Stimulated activated CD4-positive, alpha-beta T cell treated with anti-CD3 and anti-CD28 coated beads, TNF-alpha, amount 100 ng/mL, for 4 hours (primary cell): ENCODE data around the gene MYO16.
"Not testable (repeated sequence)": the region's sequence is repeated elsewhere in the genome, so short reads cannot be mapped to it uniquely, and the experiment has no call there.

Experiments used
- DNase-seq, 3 experiments: peaks; one replicate each; pipeline ENCODE4 v3.0.0-alpha.2; 2020; ENCODE audit warnings: low read depth in 3 of 3

MYO16 gene

DNA sequence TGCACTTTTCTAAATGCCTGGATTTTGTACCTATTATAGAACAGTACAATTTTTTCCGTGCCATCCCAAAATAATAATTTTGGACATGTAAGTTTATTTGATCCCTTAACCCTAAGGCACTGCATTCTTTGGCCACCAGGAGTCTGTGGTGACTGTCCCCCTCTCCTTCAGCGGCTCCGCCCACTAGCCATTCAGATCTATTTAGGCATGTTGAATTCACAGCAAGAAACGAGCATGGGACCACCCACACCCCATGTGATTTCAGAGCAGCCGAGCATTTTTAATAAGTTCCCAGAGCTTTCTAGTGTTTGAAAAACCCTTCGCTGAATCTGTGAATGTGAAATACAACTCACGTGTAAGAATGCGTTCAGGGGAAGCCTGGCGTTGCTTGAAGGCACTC lies 567.5 kb downstream of the MYO16 start:
- no peak for DNase-seq

DNA sequence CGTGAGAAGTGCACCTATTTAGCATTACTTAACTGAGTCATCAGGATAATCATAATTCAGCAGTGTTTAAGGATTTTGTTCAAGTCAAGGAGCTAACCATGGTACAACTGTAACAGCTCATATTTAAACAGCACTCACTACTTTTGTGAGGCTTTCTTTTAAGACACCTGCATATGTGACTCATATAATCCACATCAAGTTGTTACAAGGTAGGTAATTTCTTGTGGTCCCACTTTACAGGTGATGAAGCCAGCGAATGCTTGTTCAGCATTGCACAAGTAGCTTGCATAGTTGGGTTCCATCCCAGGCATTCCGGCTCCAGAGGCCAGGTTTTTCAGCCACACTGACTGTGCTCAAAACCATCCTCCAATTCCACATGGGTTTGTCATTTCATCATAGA lies 569.2 kb downstream of the MYO16 start:
- DNase-seq: no peak

DNA sequence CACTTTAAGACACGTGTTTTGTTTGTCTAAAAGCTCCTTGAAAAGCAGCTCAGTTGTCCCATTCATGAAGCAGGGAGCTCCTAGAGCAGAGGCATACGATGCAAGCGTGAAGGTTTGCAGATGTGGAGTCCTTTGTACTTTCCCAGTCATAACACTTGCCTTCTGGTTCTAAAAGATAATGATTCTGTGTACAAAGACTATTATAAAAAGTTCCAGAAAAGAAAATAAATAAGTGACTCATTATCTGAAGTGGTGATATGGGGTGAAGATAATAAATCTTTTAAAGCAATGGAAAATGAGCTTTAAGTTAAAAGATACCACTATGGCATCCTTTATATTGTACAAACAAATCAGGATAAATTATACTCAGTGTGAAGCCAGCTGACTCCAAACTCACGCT lies 569.9 kb downstream of the MYO16 start:
- DNase-seq: no peak

DNA sequence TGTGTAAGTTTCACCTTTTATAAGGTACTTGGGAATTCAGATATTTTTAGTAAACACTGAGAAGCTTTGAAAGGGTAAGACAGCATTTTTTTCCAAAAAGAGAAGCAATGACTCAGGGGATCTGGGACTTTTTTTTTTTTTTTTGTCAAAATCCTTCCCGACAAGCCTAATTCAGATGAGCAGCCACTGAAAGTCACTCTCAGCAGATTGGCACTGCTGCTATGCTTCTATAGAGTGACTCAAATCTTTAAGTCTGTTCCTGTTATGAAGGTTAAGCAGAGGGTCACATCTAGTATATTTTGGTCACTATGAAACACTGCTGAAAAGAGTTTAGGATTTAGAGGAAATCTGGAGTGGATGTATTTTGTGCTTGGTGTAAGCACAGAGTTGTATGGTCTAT lies 571.1 kb downstream of the MYO16 start:
- no peak for DNase-seq

DNA sequence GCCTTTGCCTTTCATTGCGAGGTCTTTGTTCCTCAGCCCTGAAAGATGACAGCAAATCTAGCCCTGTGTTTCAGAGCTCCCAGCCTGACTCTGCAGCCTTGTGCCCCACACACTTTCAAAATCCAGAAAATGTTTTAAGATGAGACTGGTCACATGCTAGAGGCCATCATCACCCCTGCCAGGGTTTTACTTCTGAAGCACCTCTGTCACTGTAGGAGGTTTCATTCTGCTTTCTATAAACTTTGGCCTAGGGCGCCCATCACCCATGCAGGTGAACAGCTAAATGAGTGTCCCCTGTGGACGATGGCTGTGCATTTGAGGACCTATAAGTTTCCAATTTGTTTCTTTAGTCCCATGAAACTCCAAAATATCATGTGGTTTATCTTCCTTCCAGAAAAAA lies 574.2 kb downstream of the MYO16 start:
- DNase-seq: no peak

DNA sequence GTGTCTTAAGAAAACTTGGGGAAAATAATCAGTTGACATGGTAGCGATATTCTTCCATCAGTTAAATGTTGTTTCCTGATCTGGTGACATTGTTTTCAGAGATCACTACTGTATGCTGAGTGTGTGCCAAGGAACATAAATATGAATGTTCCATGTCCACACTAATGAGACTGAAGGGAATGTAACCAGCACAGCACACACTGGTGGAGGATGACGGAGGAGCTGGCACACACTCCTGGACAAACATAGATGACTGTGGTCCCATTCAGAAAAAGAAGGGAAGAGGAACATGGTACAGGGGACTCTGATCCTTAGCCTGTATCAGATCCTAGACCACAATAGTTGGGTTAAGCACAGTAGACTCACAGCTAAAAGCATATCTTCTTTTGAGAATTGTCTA lies 574.8 kb downstream of the MYO16 start:
- DNase-seq: no peak

DNA sequence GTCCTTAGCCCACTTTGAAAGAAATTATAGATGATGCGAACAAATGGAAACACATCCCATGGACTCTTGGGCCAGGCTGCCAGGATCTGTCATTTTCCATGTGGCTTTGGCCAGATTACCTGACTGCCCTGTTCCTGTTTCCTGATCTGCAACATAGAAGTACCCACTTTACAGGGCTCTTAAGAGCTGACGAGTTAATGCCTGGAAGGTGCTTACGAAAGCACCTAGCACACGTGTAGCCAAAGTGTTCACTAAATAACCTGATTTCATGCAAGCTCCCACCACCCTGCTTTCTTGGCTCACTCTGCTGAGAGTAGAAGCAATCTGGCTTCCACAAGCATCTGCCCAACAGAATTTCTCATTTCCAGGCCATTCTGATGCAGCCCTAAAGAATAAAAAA lies 575.2 kb downstream of the MYO16 start:
- DNase-seq: no peak

DNA sequence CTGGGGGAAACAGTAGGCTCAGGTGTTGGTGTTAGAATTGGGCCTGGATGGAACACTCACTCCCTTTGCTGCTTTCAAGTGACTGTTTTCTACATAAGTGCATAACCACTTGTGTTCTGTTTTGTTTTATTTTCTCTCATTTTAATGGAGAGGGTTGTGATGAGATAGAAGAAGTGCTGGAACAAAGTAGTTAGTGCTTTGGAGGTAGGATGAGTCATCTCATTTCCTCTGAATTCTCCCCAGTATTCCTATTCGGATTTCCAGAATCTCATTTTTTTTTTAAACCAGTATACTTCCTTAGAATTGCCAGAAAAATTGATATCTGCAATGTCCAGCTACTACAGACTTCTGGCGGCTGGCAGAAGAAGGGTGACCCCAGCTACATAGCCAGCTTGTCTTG lies 575.9 kb downstream of the MYO16 start:
- DNase-seq: no peak

DNA sequence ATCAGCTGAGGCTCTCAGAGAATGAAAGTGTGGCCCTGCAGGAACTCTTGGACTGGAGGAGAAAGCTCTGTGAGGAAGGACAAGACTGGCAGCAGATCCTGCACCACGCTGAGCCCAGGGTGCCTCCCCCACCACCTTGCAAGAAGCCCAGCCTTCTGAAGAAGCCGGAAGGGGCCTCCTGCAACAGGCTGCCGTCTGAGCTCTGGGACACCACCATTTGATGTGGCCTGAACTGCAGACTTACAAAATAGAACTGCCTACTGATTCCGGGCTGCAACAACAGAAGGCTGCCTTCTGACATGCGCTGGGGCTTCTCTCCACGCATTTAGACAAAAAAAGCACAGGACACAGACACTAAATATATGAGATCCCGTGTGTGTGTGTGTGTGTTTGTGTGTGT lies 577.2 kb downstream of the MYO16 start:
- no peak for DNase-seq

DNA sequence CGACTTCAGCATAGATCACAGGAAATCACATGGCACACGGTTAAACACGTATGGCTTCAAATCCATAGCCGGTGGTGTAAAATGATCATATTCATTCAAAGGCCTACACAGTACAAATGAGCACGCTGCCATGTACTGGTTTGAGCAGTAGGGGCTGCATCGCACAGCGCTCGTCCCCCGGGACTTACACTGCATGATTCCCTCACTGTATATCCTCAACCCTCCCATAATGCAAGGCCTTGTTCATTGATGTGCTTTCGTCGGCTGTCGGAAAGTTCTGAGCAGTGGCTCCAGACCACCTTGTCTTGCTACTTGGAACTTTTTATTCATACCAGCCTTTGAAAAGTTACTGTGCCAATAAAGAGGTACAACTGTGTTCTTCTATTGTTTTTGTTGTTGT lies 578.2 kb downstream of the MYO16 start:
- no peak for DNase-seq

DNA sequence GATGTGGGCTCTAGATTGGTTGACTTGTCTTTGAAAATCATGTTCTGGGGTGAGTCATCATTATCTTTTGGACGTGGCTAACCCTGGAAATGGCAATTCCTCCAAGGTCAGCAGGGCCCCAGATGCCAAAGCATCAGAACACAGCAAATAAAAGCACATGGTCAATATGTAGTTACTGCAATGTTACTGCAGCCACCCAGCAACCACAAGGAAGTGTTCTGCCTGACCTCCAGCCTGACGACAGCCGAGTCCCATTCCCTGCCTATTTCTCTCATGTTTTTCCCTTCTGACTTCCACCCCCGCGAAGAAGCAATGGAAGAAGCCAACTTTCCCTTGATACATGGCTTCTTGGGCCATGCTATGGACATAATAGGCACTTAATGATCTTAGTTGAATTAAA lies 579.1 kb downstream of the MYO16 start:
- no peak for DNase-seq

DNA sequence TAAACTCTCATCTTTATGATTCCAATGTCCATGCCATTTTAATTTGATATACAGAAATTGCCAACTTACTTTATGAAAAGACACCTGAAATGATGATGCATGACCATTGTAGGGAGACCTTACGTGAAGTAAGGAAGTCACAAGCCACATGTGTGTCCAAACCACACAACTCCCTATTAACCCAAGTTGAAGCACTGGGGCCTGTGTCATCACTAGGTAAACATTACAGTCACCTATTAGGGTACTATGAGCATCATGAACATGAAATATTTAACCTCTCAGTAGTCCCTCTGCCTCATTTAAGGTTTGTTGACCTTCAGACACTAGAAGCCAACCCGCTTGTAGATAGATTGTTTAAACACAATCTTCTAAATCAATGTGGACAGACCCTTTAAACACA lies 580.1 kb downstream of the MYO16 start:
- no peak for DNase-seq

DNA sequence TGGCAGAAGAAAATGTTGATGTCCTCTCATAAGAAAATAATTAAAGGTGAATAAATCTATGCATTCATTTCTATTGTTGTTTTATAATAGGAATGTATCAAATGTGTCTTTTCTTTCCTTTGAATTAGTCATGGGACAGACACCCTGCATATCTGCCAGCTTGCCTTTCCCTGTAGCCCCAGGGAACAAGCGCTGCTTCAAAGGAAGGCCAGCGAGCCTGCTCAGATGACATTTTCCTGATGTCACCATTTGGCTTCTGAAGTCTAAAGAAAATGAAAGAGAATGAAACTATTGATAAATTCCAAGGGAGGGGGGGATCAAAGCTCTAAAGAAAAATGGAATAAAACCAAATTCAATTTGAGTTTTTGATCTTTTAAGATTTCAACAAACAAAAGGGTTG lies 582.2 kb downstream of the MYO16 start:
- DNase-seq: no peak

DNA sequence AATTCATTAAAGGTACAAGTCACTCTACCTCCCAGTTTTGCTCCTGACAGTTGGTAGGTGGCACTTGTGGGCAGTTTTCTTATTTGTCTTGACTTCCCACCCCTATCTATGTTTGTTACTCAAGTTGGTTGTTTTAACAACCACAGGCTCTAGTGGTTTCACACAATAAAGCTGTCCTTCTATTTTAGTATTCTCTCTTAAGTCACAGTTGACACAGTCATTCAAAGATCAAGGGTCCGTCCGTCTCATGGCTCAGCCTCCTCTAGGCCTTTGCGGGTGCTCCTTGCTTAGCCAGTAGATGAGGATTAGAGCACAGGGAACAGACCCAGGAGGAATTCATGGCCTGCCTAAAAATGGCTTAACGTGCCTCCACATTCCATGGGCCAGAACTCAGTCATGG lies 583.2 kb downstream of the MYO16 start:
- DNase-seq: no peak

DNA sequence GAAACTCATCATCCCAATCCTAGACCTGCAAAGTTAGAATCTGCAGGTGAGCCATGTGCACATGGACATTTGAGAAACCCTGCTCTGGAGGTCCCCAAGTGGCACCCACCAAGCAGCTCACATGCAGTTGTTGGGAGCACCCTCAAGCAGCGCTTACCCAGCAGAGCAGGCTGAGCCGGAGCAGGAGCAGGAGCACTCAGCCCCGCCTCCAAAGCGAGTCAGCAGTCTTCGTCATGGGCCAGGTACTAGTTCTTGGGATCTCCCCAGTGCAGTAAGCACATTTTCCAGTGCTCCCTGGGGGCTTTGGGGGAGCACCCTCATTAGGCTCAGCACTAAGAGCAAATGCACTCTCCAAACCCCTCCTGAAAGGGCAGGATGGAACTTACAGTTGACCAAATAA lies 584.3 kb downstream of the MYO16 start:
- no peak for DNase-seq

DNA sequence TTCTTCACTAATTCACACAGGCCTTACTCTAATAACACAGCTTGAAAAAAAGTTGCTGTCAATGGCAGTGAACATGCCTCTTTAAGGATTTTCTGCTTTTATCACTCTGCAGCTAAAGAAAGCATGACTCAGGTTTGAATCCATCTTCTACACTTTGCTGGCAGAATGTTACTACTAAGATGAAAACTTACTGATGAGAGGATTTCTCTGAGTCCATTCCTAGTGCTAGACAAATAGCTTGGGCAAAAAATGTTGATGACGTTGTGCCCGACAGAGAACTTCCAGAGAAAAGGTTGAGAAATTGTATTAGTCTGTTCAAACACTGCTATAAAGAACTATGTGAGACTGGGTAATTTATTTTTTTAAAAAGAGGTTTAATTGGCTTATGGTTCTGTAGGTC lies 585.0 kb downstream of the MYO16 start:
- no peak for DNase-seq

DNA sequence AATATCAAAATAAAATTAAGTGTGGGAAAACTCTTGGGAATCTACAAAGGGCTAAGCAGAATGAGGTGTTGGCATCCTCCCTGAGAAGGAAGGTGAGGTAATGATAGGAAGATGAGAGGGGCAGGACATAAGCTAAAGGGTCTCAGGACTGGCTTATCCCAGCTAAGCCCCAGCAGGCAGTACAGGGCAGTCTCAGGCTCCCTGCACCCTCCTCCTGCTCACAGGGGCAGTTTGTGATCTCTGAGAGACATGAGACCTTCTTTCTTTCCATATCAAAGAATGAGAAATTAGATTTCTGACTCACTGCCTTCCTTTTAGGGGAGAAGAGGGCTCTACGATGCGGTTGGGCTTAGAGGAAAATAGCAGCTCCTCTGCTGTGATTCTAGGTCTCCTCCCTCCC lies 586.0 kb downstream of the MYO16 start:
- no peak for DNase-seq

DNA sequence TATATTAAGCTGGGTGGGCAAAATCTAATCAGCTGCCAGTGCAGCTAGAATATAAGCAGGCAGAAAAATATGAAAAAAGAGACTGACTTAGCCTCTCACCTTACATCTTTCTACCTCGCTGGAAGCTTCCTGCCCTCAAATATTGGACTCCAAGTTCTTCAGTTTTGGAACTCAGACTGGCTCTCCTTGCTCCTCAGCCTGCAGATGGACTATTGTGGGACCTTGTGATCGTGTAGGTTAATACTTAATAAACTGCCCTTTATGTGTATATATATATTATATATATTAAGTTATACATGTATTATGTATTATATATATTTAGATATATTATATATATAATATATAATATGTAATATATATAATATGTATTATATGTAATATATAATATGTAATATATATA lies 588.1 kb downstream of the MYO16 start:
- not testable (repeated sequence) for DNase-seq

DNA sequence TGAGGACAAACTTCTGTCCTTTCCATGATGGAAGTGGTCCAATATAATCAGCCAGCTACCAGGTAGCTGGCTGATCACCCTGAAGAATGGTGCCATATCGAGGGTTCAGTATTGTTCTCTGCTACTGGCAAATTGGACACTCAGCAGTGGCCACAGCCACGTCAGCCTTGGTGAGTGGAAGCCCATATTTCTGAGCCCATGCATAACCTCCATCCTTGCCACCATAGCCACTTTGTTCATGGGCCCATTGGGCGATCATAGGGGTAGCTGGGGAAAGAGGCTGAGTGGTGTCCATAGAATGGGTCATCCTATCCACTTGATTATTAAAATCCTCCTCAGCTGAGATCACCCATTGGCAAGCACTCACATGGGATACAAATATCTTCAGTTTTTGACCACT lies 591.2 kb downstream of the MYO16 start:
- no peak for DNase-seq

DNA sequence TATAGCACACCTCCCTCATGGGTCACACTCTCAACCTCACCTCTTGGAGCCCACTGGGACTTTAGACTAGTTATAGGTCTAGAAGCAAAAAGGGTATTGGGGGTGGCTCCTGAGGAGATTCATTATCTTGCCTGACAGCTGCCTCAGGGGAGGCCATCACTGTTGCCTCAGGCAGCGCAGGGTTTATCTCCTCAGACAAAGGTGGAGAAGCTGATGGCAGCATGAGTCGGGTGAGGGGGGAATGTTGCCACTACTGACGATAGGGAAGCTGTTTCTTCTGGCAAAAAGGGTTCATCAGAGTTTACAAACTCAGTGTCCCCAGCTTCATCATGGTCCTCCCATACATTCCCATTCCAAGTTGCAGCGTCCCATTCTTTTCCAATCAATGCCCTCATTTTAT lies 594.6 kb downstream of the MYO16 start:
- no peak for DNase-seq

DNA sequence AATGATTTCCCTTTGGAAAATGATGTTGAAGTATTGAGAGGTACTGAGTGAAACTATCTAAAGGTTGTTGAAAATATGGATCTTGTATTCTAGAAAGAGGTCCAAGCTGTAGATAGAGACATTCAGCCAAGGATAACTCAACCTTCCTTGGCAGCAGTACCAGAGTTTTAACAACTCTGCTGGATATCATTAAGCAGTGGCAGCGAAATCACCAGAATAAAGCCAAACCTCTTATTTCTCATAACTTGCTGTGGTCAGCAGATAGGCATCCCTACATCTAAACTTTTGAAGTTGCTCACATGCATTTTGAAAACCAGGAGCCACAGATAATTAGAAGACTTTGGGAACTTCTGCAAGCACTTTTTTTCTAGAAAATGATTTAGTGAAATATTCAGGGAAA lies 597.2 kb downstream of the MYO16 start:
- no peak for DNase-seq

DNA sequence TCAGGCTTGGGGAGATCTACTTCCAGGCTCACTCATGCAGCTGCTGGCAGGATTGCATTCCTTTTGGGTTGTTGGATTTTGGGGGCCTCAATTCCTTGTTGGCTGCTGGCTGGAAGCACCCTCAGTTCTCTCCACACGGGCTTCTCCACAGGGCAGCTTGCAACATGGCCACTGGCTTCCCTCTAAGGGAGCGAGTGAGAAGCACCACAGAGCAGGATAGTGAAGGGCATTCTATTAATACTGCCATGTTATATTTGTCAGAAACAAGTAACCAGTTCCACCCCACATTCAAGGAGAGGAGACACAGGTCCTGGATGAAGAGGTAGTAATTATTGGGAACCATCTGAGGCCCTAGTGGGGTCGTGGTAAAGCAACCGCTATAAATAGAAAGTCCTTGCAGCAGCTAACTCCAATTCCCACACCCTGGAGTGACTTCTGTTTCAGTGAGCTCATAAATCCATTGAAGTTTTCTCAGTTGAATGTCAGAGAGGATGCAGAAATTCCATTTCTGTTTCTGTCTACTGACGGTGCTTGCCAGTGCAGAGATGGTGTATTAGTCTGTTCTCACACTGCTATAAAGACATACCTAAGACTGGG lies 598.0 kb downstream of the MYO16 start:
- no peak for DNase-seq

DNA sequence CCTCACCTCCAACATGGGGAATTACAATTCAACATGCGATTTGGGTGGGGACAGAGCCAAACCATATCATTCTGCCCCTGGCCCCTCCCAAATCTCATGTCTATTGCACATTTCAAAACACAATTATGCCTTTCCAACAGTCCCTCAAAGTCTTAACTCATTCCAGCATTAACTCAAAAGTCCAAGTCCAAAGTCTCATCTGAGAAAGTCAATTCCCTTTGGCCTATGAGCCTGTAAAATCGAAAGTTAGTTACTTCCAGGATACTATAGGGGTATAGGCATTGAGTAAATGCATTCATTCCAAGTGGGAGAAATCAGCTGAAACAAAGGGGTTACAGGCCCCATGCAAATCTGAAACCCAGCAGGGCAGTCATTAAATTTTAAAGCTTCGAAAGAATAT lies 598.8 kb downstream of the MYO16 start:
- DNase-seq: no peak

DNA sequence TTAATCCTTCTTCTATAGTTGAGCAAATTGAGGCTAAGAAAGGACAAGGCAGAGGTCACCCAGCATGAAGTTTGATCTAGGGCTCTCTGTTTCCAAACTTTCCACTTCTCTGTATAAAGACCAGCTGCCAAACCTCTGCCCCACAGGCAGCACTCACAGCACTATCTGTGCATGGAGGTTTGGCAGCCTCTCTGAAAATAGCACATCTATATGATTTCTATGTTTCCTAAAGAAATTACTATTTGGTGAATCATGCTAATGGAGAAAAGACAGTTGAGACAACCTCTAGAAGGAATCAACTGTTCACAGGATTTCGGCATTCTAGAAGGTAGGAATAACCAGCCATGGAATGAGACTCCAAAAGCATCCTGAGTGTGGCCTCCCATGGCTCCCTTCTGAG lies 602.5 kb downstream of the MYO16 start:
- DNase-seq: no peak

DNA sequence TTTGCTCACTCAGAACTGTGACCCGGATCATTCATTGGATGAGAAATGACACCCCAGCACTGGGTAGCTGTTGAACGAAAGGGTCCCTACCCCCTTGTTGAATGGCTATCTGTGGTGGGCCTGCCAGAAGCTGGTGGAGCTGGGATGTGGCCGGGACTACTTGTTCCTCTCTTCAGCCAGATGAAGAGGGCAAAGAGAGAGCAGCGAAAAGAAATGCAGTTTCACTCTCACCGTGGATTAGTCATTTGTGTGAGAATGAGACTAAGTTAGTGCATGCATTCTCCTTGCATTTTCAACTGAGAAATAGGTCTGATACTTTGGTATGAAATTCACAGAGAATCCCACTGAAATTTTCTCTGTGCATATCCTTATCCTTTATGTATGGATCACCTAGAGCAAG lies 603.9 kb downstream of the MYO16 start:
- no peak for DNase-seq
